Measurements from ENCODE around the gene RNF186.

GRCh38 chr1:19769211-19769932 is 45.7 kb downstream of the RNF186 start:
- TF ChIP-seq CTCF (IDR thresholded peaks at IDR 0.05) = no peak
- no peak for TF ChIP-seq EZH2 (IDR thresholded peaks at IDR 0.05; ENCODE audit: borderline replicate concordance, insufficient read depth, low read depth, low read length, poor library complexity, severe bottlenecking)
